Measurements from ENCODE around the gene FREY1.

- TF ChIP-seq CTCF (conservative IDR thresholded peaks at IDR 0.05; ENCODE audit: low read depth, low read length) (no peak), FOS (IDR thresholded peaks at IDR 0.05; ENCODE audit: low read depth, low read length) (no peak), RAD21 (IDR thresholded peaks at IDR 0.05; ENCODE audit: low read length) (no peak), POLR2A (IDR thresholded peaks at IDR 0.05; ENCODE audit: low read depth, low read length) (no peak), USF2 (IDR thresholded peaks at IDR 0.05; ENCODE audit: low read depth, low read length) (no peak), CHD1 (IDR thresholded peaks at IDR 0.05; ENCODE audit: low read depth, low read length) (no peak), SMC3 (IDR thresholded peaks at IDR 0.05; ENCODE audit: low read depth, low read length) (no peak), MXI1 (IDR thresholded peaks at IDR 0.05; ENCODE audit: borderline replicate concordance, low read depth, low read length) (no peak), RFX5 (IDR thresholded peaks at IDR 0.05; ENCODE audit: low read depth, low read length) (no peak)
Observed at GRCh38 chr11:45900916-45901617, 6.0 kb downstream of the FREY1 start.
